HG03066 (cell line): Measurements from ENCODE around the gene RAET1L.
"Not testable (repeated sequence)": the region's sequence is repeated elsewhere in the genome, so short reads cannot be mapped to it uniquely, and the experiment has no call there.

Experiments used
- ATAC-seq: cut with Tn5 transposase; IDR thresholded peaks from one replicate; pipeline ENCODE4 v1.9.1; 2021; ENCODE audit warnings: low read depth; ENCODE audit not compliant: unreplicated experiment

The RAET1L gene

DNA sequence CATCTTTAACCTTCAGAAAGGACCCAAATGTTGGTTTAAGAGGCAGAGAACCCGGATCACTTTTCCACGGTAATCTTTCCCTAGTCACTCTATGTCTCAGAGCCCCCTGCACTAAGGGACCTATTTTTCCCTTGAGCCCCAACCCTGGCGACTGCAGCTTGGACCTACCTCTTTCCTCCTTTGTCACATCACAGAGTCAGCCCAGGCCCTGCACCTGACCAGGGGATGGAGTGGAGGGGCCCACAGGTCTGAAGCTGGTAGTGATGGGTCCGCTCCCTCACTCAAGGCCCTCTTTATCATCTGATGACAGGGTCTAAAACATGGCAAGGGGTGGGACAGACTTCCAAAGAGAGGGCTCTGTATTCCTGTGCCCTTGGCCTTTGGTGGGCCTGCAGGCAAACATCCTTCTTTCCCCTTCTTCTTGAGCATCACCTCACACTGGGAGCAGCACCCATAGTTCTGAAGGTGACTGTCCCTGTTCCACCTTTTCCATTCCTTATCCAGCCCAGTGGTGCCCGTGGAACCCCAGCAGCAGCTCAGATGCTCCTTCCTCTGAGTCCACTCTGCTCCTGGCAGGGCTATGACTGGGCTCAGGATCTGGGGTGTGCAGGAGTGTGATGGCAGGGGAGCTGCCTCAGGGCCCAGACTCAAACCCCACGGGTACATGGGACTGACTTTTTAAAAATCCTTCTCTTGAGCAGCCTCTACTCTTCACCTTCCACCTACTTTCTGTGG is 6.3 kb downstream of the RAET1L start:
- no peak for ATAC-seq

- not testable (repeated sequence) for ATAC-seq
Observed at GRCh38 chr6:150017186-150017521, 8.2 kb downstream of the RAET1L start.

DNA sequence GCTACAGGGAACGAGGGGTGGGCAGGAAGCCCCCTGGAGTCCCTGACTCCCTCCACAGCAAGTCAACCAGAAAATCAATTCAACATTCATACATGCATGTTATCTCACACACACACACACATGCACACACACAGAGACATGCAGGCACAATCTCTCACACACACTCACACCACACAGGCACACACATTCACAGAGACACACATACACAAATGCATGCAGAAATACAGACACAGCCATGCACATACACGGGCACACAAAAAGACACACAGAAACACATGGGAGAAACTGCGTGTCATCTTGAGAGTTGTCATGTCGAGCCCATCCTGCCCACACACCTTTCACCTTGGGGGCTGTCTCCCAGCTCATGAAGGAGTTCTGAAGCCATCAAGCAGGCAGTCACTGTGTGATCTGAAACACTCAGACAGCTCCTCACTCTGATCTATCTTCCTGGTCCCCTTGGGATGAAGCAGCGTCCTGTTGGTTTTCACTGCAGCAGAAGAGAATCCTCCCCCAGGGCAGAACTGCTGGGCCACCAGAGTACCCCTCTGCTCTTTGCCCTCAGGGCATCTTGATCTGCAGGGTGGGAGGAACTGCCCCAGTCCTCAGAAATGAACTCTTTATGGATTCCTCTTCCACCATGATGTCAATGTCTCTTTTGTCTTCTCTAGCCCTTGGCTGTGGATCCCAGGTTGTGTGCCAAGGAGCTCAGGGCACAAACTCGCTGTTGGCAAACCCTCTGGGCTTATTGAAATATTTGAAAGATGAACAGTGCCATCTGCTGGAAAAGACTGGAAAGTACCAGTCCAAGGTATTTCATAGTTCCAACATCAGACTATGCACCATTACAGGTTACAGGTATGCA is 8.8 kb downstream of the RAET1L start:
- ATAC-seq, result peak; percentile 84

DNA sequence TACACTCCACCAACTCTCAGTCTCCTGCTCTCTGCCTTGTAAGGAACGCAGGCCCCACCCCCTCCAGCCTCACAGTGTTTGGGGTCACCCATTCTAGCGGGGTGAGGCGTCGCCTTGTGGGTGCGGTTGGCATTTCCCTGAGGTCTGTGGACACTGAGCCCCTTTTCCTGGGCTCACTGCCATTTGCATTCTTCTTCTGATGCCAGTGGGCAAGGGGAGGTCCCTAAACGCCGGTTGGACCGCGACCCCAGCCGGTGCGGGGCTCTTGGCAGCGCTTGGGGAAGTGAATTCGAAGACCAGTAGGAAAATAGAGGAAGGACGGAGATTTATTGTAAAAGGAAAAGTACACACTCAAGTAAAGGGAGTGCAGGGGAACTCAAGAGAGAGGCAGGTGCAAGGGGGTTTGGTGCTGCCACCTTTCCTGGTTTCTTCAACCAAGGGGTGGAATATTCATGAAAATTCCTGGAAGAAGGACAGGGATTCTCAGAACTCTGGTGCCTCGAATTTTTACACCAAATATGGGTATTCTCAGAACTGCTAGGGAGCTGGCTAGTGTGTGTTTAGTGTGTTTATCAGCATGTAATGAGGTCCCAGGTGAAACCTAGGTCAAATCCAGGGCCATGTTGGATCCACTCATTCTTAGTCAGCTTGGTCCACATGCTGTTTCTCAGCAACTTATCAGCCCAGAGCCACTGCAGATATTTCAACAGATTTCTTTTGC is 9.9 kb downstream of the RAET1L start:
- not testable (repeated sequence) for ATAC-seq

GRCh38 chr6:150014623-150015280 is 10.6 kb downstream of the RAET1L start:
- ATAC-seq, result not testable (repeated sequence)

DNA sequence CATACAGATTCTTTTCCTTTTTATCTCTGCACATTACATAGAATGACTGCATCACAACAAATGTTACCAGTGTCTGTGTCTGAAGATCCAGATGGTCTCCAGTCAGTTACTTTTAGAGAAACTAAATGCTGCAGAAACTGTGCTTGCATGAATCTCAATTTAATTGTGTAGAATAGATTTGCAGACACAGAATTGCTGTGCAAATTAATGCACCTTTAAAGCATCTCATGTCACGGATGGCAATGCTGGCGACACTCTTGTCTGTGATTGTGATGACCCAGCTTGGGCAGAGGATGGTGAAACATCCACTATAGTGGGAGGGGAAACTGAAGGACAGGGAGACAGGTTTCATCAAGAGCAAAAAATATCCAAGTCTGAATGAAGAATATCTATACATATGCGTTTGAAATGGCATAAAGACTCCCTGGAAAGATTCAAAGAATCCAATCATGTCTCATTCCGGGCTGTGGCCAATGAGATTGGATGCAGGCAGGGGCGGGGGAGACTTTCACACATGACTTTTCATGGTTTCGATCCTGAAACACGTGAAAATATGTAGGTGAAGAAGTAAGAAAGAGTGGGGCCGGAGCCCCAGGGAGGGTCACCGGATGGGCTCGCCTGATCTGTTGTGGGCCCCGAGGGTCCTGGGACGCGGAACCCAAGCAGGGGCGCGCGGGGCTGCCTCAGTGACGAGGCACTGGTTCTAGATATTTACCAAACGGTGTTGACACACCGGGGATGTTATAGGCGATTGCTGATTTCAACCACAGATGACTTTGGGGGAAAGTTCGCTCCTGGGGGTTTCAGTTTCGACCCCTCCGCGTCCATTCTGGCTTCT is 11.3 kb downstream of the RAET1L start:
- not testable (repeated sequence) for ATAC-seq

DNA sequence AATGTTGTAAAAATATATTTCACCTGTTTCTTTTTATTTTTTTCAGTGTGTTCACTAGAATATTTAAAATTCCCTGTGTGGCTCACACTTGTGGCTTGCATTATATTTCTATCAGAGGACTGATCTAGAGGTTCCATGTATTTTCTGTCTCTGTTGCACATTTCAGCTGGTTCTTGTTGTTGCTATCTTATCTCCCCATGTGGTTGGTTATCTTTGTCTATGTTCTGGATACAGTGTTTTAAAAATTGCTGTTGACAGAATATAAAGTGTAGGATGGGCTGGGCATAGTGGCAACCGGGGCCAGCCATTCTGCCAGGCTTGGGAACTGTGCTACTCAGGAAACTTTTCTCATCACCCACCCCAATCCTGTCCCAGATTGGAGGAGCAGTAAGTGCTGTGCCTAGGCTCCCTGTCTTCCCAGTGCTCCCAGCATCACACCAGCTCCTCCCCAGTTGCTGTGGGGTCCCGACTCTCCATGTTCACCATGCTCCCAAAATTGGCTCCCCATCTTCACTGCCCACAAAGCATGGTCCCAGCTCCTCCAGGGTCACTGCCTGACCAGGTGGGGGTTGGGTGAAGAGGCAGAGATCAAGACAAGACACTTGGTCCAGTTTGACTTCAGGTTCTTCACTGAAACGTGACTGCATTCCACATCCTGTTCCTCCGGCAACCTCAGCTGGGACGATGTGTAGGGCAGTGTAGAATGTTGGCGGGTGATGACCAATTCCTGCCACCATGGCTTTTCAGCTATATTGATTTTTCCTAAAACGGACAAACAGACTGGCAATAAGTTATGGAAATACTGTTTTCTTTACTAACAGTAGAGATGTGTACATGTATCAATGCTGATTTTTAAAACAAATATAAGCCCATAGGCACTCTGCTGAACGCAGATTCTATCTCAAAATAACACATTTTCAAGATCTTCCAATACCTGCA is 12.2 kb downstream of the RAET1L start:
- not testable (repeated sequence) for ATAC-seq

GRCh38 chr6:150008588-150008987 is 16.7 kb downstream of the RAET1L start:
- no peak for ATAC-seq

DNA sequence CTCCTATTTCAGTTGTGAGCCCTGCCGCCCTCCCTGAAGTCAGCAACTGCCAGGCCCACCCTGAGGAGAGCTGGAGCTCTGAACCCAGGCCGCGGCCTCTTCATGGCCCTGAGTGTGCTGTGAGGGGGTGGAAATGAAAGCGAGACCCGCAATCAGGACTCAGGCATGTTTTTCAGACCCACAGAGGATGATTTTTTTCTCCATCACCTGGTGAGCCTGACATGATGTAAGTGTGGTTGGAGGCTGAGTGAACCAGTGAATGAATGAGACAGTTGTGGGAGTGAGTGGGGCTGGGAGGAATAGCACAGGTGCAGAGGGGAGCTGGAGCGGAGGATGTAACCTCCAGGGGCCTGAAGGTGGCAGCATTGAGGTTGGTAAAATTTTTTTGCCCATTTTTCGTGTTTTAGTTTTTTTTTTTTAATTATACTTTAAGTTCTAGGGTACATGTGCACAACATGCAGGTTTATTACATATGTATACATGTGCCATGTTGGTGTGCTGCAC is 18.3 kb downstream of the RAET1L start:
- ATAC-seq, result no peak

DNA sequence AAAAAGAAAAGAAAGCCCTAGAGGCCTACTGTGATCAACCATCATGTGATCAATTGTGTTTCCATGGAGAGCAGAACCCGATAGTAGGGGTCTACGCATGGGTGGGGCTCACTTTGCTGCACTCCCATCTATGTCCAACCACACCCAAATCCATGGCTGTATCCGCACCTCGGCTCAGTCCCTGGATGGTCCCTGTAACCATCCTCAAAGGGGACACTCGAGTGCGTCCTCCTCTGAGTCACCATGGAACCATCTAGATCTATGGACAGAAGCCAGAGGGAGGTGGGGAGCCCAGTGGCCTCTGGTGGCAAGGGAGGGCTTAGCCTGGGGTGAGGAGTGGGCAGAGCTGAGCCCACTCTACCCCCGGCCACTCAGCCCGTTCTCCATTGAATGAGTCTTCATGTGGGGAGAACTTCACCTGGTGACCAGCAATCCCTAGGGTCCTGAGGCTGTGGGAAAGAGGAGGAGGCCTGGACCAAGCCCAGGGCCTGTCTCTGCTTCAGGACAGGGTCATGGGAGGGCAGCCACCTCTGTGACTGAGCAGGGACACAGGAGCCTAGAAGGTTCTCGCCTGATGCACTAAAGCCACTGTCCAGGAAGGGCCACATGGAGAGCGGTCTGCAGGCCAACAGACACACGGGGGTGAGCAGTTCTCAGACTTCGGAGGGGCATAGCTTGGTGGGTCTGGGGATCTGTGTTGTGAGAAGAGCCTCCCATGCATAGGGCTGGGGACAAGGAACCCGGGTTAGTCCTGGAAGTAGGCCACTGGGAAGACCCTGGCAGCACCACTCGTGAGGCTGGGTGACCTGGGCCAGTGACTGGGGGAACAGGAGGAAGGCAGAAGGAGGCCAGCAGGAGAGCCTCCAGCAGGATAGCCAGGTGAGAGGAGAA is 19.3 kb downstream of the RAET1L start:
- ATAC-seq, result no peak

GRCh38 chr6:150004783-150005717 is 20.3 kb downstream of the RAET1L start:
- ATAC-seq, result peak; percentile 73

GRCh38 chr6:150004101-150004782 is 21.1 kb downstream of the RAET1L start:
- ATAC-seq, result peak; percentile 17

GRCh38 chr6:150003599-150003998 is 21.7 kb downstream of the RAET1L start:
- ATAC-seq, result not testable (repeated sequence)

- ATAC-seq, result no peak
Observed at GRCh38 chr6:150002710-150003109, 22.6 kb downstream of the RAET1L start.

GRCh38 chr6:150001295-150002008 is 23.9 kb downstream of the RAET1L start:
- ATAC-seq, result peak; percentile 32
